K562 (cell line): ENCODE measurements around the gene ZNF366. TPM values are rescaled to one million over a fixed set of nuclear protein-coding genes. Genes with fewer than 3 reads are reported as not detected.

Experiments used
- ATAC-seq: fragments of 200-7000 bp; cut with Tn5 transposase; 3 replicates; pipeline ENCODE4 v1.9.1; 2020; ENCODE audit warnings: moderate library complexity
- BruUV-seq: library from RNA; stranded (reverse); fragments of 400-500 nt; replicated peaks from 2 replicates; lab custom pipeline; 2021; lab: Mats Ljungman, UMichigan
- CTCF ChIA-PET: fragments of 300-600 bp; formaldehyde crosslinking; extraction: SDS; loops from one replicate; lab custom pipeline; 2021; ENCODE audit warnings: low intra/inter-chr PET ratio; lab: Yijun Ruan, JAX
- POLR2A ChIA-PET: fragments of 300-600, 350-650 bp; sonication (Branson Sonifier 250); formaldehyde crosslinking; extraction: SDS; loops from one replicate; lab custom pipeline; 2021; ENCODE audit warnings: antibody characterized with exemption, inconsistent platforms; lab: Yijun Ruan, JAX
- DNase-seq, 4 experiments: peaks; one replicate each; pipeline versions ENCODE4 v3.0.0 to v3.0.0-alpha.2; 2011 to 2018; ENCODE audit warnings: low spot score in 3 of 4, mixed read lengths in 3 of 4; ENCODE audit errors: extremely low read depth in 1 of 4
- FAIRE-seq: peaks from 2 replicates; lab custom pipeline; 2011; peaks lifted over from hg19 to GRCh38; lab: Jason Lieb, UNC
- H2AFZ ChIP-seq: 2 replicates; pipeline ENCODE4 v1.6.0; 2011; ENCODE audit warnings: low read depth, low read length, control low read depth, inconsistent platforms
- H3K27ac ChIP-seq: fragments of 200-600 bp; 3 replicates; pipeline ENCODE4 v1.8.0; 2011; ENCODE audit warnings: low read depth, mild to moderate bottlenecking, control low read depth, inconsistent platforms, low read length, moderate library complexity, mixed read lengths; ENCODE audit errors: extremely low read depth
- H3K27me3 ChIP-seq, 2 experiments: fragments of 300-600 bp in 1 of 2; 2 replicates in 1 of 2; 3 replicates in 1 of 2; pipeline versions ENCODE4 v1.6.0 to v1.8.0; 2011; ENCODE audit warnings: inconsistent platforms in 2 of 2, low read length in 2 of 2, mild to moderate bottlenecking in 1 of 2, mixed read lengths in 1 of 2, moderate library complexity in 1 of 2; ENCODE audit not compliant: control insufficient read depth in 2 of 2, insufficient read depth in 2 of 2
- H3K36me3 ChIP-seq: fragments of 300-600 bp; 3 replicates; pipeline ENCODE4 v1.8.0; 2011; ENCODE audit warnings: mild to moderate bottlenecking, low read length, inconsistent platforms; ENCODE audit not compliant: control insufficient read depth, insufficient read depth
- H3K4me1 ChIP-seq, 2 experiments: fragments of 200-600 bp in 1 of 2; replicated peaks in 1 of 2; 2 replicates in 1 of 2; 3 replicates in 1 of 2; pipeline versions ENCODE4 v1.5.1 to v1.8.0; 2011; ENCODE audit warnings: inconsistent platforms in 2 of 2, low read length in 2 of 2, mild to moderate bottlenecking in 1 of 2, mixed read lengths in 1 of 2, moderate library complexity in 1 of 2; ENCODE audit not compliant: control insufficient read depth in 2 of 2, insufficient read depth in 2 of 2
- H3K4me2 ChIP-seq: 2 replicates; pipeline ENCODE4 v1.6.1; 2011; ENCODE audit warnings: low read length, control low read depth, inconsistent platforms, mixed read lengths; ENCODE audit not compliant: insufficient read depth
- H3K4me3 ChIP-seq: fragments of 200-600 bp; sonication (generic), shearing (Covaris generic); 2 replicates; pipeline ENCODE4 v1.5.1; 2016; ENCODE audit warnings: control low read depth, inconsistent platforms
- H3K79me2 ChIP-seq: fragments of 200-600 bp; 3 replicates; pipeline ENCODE4 v1.8.0; 2011; ENCODE audit warnings: low read length, inconsistent platforms; ENCODE audit not compliant: control insufficient read depth, insufficient read depth
- H3K9ac ChIP-seq, 2 experiments: 2 replicates each; pipeline versions ENCODE4 v1.6.0 to v1.6.1; 2011; ENCODE audit warnings: low read depth in 2 of 2, low read length in 2 of 2, control low read depth in 1 of 2, inconsistent platforms in 1 of 2, mild to moderate bottlenecking in 1 of 2, mixed read lengths in 1 of 2; ENCODE audit not compliant: insufficient read depth in 1 of 2
- H3K9me1 ChIP-seq: one replicate; pipeline ENCODE4 v1.6.0; 2011; ENCODE audit warnings: inconsistent platforms, mild to moderate bottlenecking, low read length, moderate library complexity; ENCODE audit not compliant: control insufficient read depth, insufficient read depth
- H3K9me3 ChIP-seq: replicated peaks from 2 replicates; pipeline ENCODE4 v1.5.1; 2011; ENCODE audit warnings: low read depth, low read length, inconsistent platforms; ENCODE audit not compliant: control insufficient read depth, insufficient read depth
- H4K20me1 ChIP-seq: replicated peaks from 2 replicates; pipeline ENCODE4 v1.6.1; 2011; ENCODE audit warnings: low read length, inconsistent platforms, mixed read lengths; ENCODE audit not compliant: control insufficient read depth, insufficient read depth
- ARNT ChIP-seq, 2 experiments: fragments of 450-650 bp; IDR thresholded peaks; 2 replicates each; pipeline ENCODE4 v1.6.1; 2016; ENCODE audit warnings: mild to moderate bottlenecking in 1 of 2
- ATF2 ChIP-seq: sonication (generic); formaldehyde crosslinking; IDR thresholded peaks from 2 replicates; pipeline ENCODE4 v1.8.1; 2022; ENCODE audit warnings: missing genetic modification reagents
- CBFA2T2 ChIP-seq: fragments of 450-650 bp; conservative IDR thresholded peaks from 2 replicates; pipeline ENCODE4 v1.6.1; 2017; ENCODE audit warnings: mild to moderate bottlenecking
- CREBBP ChIP-seq: IDR thresholded peaks from one replicate; pipeline ENCODE4 v1.6.1; 2012; ENCODE audit warnings: low read depth, mild to moderate bottlenecking, control low read depth, inconsistent platforms, low read length
- DACH1 ChIP-seq: fragments of 450-650 bp; IDR thresholded peaks from 2 replicates; pipeline ENCODE4 v1.6.1; 2018; ENCODE audit not compliant: partially characterized antibody
- DDX20 ChIP-seq: fragments of 450-650 bp; IDR thresholded peaks from 2 replicates; pipeline ENCODE4 v1.6.1; 2016; ENCODE audit warnings: missing genetic modification characterization, low read depth, mild to moderate bottlenecking, missing compliant biosample characterization, moderate library complexity
- IFI16 ChIP-seq: fragments of 250-450 bp; sonication (Bioruptor Pico); IDR thresholded peaks from 2 replicates; pipeline ENCODE4 v2.1.2; 2022; ENCODE audit warnings: mild to moderate bottlenecking, inconsistent platforms
- MCM3 ChIP-seq: fragments of 450-650 bp; IDR thresholded peaks from 2 replicates; pipeline ENCODE4 v1.6.1; 2016
- MTF1 ChIP-seq: fragments of 250-450 bp; sonication (Bioruptor Pico); IDR thresholded peaks from 2 replicates; pipeline ENCODE4 v1.9.0; 2021; ENCODE audit warnings: moderate library complexity, mild to moderate bottlenecking, inconsistent platforms, borderline replicate concordance
- NRF1 ChIP-seq, 2 experiments: fragments of 450-650 bp; IDR thresholded peaks in 1 of 2; conservative IDR thresholded peaks in 1 of 2; 2 replicates each; pipeline ENCODE4 v1.6.1; 2014; ENCODE audit warnings: mild to moderate bottlenecking in 2 of 2
- NUFIP1 ChIP-seq: fragments of 450-650 bp; IDR thresholded peaks from 2 replicates; pipeline ENCODE4 v1.6.1; 2018; ENCODE audit not compliant: partially characterized antibody
- RFX7 ChIP-seq: fragments of 250-450 bp; sonication (Bioruptor Pico); IDR thresholded peaks from 2 replicates; pipeline ENCODE4 v1.5.1; 2021; ENCODE audit warnings: mild to moderate bottlenecking
- TCF7L2 ChIP-seq: fragments of 150-350 bp; IDR thresholded peaks from 2 replicates; pipeline ENCODE4 v1.6.1; 2016; ENCODE audit warnings: low read depth, mild to moderate bottlenecking, low read length, moderate library complexity
- UBTF ChIP-seq, 2 experiments: IDR thresholded peaks; 2 replicates each; pipeline ENCODE4 v1.6.1; 2012; ENCODE audit warnings: improper control_type of control experiment in 2 of 2, low read depth in 2 of 2, low read length in 2 of 2, borderline replicate concordance in 1 of 2
- YBX1 ChIP-seq: fragments of 450-650 bp; IDR thresholded peaks from 2 replicates; pipeline ENCODE4 v1.7.1; 2016; ENCODE audit warnings: mild to moderate bottlenecking
- WGBS: fragments of 100-300 bp; shearing (Covaris generic); methylation state at CpG from one replicate; pipeline ENCODE4 v1.1.6; 2016; ENCODE audit warnings: low coverage, mixed read lengths; ENCODE audit not compliant: insufficient coverage; ENCODE audit errors: missing lambda C conversion rate; 5-methylcytosine and 5-hydroxymethylcytosine counted together
- in situ Hi-C: fragments of 300-500 bp; cut with MboI; formaldehyde crosslinking; loops from 4 replicates; pipeline ENCODE4 v1.15.0; 2018; ENCODE audit warnings: inconsistent platforms, mixed read lengths
- intact Hi-C: fragments of 100-400 bp; cut with micrococcal nuclease; formaldehyde crosslinking; loops from 2 replicates; pipeline ENCODE4 v1.14.2; 2022
- polyA plus RNA-seq, 8 experiments: library from polyadenylated mRNA; depleted of rRNA in 4 of 8; stranded (reverse) in 5 of 8; unstranded in 3 of 8; fragments of >200 nt; fragmentation: Nextera tagmentation in 2 of 8; fragmentation: Illumina TruSeq in 1 of 8; extraction: Ambion mirVana in 2 of 8; extraction: Trizol in 1 of 8; gene quantifications; 2 replicates each; pipeline versions ENCODE4 v1.2.1 to v1.2.3, GENCODE V29; 2011 to 2014; ENCODE audit warnings: inconsistent platforms in 1 of 8, missing spikeins in 1 of 8
- total RNA-seq, 7 experiments: library from RNA; depleted of rRNA in 6 of 7; stranded (reverse); fragments of >200 nt in 6 of 7; fragmentation: Illumina TruSeq in 2 of 7; extraction: Trizol in 2 of 7; gene quantifications; 2 replicates each; pipeline versions ENCODE4 v1.2.1 to v1.2.3, GENCODE V29; 2011 to 2021; ENCODE audit warnings: low replicate concordance in 1 of 7

The ZNF366 gene
- total and polyA plus RNA-seq, 9 of the 15 experiments (the other 6 are each of a cell fraction or from before 2014, with no cell fraction given) = not detected

DNA sequence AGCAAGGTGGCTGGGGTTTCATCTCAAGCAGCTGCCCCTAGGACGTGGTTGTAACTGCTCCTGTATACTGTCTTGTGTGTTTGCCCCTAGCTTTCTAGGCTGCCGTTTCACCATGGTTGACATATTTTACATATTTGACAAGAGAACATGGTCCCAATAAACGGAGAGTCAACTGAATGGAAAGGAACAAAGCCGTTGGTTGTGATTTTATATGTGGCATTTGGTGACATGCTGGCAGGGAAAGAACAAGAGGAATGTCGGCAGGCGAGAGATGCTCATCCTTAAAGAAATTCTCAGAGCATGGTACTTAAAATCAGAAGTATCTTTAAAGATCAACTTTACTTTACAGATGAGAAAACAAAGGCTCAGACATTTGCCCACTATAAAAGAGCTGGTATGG, 11.8 kb downstream of the ZNF366 start:
- intact Hi-C loops (no loop called here), in situ Hi-C loops (no loop called here)
- H4K20me1 ChIP-seq = no peaks in the 10 kb centered on the region
- H2AFZ ChIP-seq = no peak overlapping the region
- FAIRE-seq = no peak
- ChIA-PET POLR2A (interaction anchor here (1.0 kb wide), 1 partner anchor 175 kb away, joined by 3 read pairs; the partner anchor contains the start of genes MRPS27 and PTCD2), CTCF (no interaction called here)
- ATAC-seq = no peak
- no peak overlapping the region for H3K9ac ChIP-seq
- H3K36me3 ChIP-seq = no peaks in the 10 kb centered on the region
- no peak overlapping the region for H3K27ac ChIP-seq
- BruUV-seq = no TSS peak
- no peaks in the 10 kb centered on the region for H3K9me1 ChIP-seq
- no peaks in the 10 kb centered on the region for H3K4me1 ChIP-seq
- TF ChIP-seq CREBBP (no peak), TCF7L2 (no peak), YBX1 (no peak), RFX7 (CRISPR knock-in tag) (no peak), ATF2 (CRISPR knock-in tag) (no peak), DACH1 (no peak), MTF1 (CRISPR knock-in tag) (no peak), NUFIP1 (no peak), IFI16 (CRISPR knock-in tag) (no peak), UBTF (IDR thresholded peaks at IDR 0.05; ENCODE audit: borderline replicate concordance in 1 of 2, low read depth in 2 of 2, low read length in 2 of 2) (no peak), MCM3 (no peak), DDX20 (tag) (no peak), CBFA2T2 (no peak), NRF1 (conservative IDR thresholded peaks at IDR 0.05 in 1 of 2, IDR thresholded peaks at IDR 0.05 in 1 of 2) (no peak), ARNT (IDR thresholded peaks at IDR 0.05) (no peak)
- no peaks in the 10 kb centered on the region for H3K9me3 ChIP-seq
- DNase-seq = no peak
- no peak overlapping the region for H3K4me2 ChIP-seq
- H3K27me3 ChIP-seq = no peaks in the 10 kb centered on the region
- H3K79me2 ChIP-seq = no peaks in the 10 kb centered on the region
- H3K4me3 ChIP-seq = no peak overlapping the region
- 14% methylated on average over 6 of the region's 6 CpGs for WGBS
